HG03432 (cell line): ENCODE data around the gene OSM.
"Not testable (repeated sequence)": the region's sequence is repeated elsewhere in the genome, so short reads cannot be mapped to it uniquely, and the experiment has no call there.

Experiments used
- ATAC-seq: cut with Tn5 transposase; IDR thresholded peaks from one replicate; pipeline ENCODE4 v1.9.1; 2021; ENCODE audit warnings: mild to moderate bottlenecking, moderate library complexity; ENCODE audit not compliant: unreplicated experiment

OSM gene

GRCh38 chr22:30245985-30246813 is 20.5 kb downstream of the OSM start, which contains the start of gene LIF:
Gene LIF (minus strand): TSS chr22:30246759. CDS start chr22:30246695, 64 bp downstream.
- no peak for ATAC-seq

DNA sequence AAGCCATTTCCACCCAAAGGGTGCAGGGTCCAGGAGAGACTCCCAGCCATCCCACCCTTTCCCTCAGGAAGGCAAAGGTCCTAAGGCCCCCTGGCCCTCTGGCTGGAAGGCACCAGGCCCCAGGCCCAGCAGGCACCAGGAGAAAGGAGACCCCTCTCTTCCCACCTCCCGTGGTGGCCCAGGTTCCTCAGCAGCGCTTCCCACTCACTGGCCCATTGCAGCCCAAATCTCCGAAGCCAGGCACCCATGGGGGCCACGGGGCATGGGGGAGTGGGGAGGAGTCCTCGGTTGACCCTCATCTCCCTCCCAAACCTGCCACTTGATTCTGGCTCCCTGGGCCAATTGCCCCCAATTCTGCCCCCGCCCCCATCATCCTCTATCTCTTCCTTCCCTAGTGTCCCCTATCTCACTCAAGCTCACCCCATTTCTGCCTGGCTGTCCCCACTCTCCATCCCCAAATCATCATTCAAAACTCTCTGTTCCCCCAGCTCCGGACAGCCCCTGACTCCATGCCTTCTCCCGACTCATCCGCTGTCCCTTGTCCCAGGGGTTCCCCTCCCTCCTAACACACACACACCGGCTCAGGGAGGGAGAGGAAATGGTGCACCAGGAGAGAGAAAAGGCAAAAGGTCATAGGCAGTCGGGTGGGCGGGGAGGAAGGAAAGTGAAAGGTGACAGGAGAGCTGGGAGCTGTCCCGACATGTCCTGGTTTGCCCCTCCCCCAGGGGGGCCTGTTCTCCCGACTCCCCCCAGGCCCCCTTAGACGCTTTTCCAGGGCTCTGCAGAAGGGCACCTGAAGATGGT is 21.3 kb downstream of the OSM start:
- no peak for ATAC-seq

- no peak for ATAC-seq
These were observed 22.0 kb downstream of the OSM start for GRCh38 chr22:30244641-30245040.

- ATAC-seq: no peak
These were observed 22.6 kb downstream of the OSM start for GRCh38 chr22:30244066-30244465.

- ATAC-seq: no peak
These were observed 23.0 kb downstream of the OSM start for GRCh38 chr22:30243661-30244060.

GRCh38 chr22:30241576-30242371 is 24.9 kb downstream of the OSM start:
- ATAC-seq: no peak

- no peak for ATAC-seq
These were observed 25.9 kb downstream of the OSM start for GRCh38 chr22:30240541-30241417.

DNA sequence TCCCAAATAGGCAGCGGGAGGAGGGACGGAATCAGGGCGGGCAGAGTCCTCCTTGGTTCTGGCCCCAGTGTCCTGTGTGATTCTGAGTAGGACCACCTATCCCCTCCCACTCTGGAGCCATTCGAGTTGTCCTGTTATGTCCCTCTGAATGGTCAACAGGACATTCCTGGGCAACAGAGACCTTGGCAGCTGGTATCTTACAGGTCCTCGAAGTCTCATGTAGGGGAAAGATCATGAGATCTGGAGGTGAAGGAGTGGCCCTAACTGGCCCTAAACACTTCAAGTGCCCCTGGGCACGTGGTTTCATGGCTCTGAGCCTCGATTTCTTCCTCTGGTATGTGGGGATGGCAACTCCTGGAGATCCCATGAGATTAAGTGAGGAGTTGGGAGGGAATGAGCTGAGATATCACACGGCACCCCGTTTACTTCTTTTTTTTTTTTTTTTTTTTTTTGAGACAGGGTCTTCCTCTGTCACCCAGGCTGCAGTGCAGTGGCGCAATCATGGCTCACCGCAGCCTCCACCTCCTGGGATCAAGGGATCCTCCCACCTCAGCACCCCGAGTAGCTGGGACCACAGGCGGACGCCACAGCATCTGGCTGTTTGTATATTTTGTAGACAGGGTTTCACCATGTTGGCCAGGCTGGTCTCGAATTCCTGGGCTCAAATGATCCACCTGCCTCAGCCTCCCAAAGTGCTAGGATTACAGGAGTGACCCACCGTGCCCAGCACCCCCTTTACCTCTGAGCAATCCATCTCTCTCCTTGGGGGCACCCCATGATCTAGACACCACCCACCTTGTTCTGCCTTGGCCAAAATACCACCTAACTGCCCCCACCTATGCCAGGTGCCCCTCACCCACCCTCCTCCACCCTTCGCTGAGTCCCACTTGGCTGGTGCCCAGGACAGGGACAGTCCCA is 26.9 kb downstream of the OSM start:
- no peak for ATAC-seq

GRCh38 chr22:30238661-30239487 is 27.8 kb downstream of the OSM start:
- ATAC-seq: no peak

GRCh38 chr22:30238136-30238535 is 28.5 kb downstream of the OSM start:
- ATAC-seq: no peak

GRCh38 chr22:30236875-30237274 is 29.8 kb downstream of the OSM start:
- ATAC-seq: no peak

DNA sequence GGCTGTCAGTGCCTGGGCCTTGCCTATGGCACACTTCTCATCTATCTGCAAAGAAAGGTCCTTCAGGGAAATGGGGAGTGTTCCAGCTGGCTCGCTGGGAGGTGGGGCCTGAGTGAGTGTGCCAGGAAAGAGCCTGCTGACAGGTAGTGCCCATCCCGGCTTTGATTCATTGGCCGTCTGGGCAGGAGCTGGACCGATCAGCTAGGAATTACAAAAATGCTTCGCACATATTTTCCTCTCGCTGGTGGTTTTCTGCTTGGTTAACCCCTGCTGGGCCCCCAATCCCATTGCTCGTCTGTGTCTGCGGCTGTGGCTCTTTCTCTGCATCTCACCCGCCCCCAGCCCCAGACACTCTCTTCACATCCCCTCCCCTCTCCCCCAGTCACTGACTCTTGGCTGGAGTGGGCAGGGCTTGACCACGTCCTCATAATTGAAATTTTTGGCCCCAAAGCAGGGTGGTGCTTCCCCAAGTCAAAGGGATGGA is 30.9 kb downstream of the OSM start:
- ATAC-seq: no peak

GRCh38 chr22:30234786-30235470 is 31.7 kb downstream of the OSM start:
- ATAC-seq: no peak

- not testable (repeated sequence) for ATAC-seq
These were observed 32.3 kb downstream of the OSM start for GRCh38 chr22:30234325-30234724.

GRCh38 chr22:30233582-30233981 is 33.1 kb downstream of the OSM start:
- ATAC-seq: no peak

- ATAC-seq: no peak
These were observed 33.9 kb downstream of the OSM start for GRCh38 chr22:30232716-30233218.

DNA sequence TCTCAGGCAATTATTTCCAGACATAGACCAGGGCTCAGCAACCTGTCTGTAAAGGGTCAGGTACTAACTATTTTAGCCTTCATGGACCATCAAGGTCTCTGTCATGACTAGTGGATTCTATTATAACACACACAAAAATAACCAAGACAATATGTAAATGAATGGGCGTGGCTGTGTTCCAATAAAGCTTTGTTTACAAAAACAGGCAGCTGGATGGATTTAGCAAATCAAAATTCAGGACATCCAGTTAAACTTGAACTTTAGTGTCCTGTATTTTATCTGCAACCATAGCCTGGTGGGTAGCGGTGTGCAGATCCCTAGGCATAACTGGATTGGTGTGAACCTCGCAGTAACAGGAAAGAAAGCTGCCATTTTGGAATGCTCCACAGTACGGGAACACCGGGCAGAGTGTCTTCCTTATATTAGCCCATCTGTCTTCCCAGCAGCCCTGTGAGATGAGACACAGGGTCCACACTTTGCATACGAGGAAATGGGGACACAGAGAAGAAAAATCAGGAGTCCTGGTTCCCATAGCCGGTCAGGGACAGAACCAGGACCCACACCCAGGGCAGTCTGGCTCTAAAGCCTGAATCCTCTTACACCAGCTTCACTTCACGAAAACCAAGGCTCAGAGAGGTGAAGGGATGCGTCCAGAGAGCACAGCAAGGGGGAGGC is 35.7 kb downstream of the OSM start:
- no peak for ATAC-seq
